PC-9 (cell line): ENCODE results near the gene FAM241B. TPM values are rescaled to one million over a fixed set of nuclear protein-coding genes. Genes with fewer than 3 reads are reported as not detected.

Source experiments
- BruUV-seq: library from RNA; stranded (reverse); fragments of 400-500 nt; replicated peaks from 2 replicates; lab custom pipeline; 2021; lab: Mats Ljungman, UMichigan
- CTCF ChIA-PET: fragments of 300-600 bp; sonication (Branson Sonifier 250); formaldehyde crosslinking; loops from one replicate; lab custom pipeline; 2022; ENCODE audit warnings: antibody characterized with exemption; lab: Charles Lee
- POLR2A ChIA-PET: fragments of 300-600 bp; sonication (Branson Sonifier 250); formaldehyde crosslinking; loops from one replicate; lab custom pipeline; 2022; ENCODE audit warnings: antibody characterized with exemption; ENCODE audit not compliant: unreplicated experiment; lab: Charles Lee
- DNase-seq, 2 experiments: peaks; one replicate each; pipeline versions ENCODE4 v3.0.0 to v3.0.0-alpha.2; 2015 to 2022; ENCODE audit warnings: mixed read lengths in 1 of 2
- H2AFZ ChIP-seq: fragments of 200-600 bp; sonication (generic); 2 replicates; pipeline ENCODE4 v1.8.1; 2017; ENCODE audit warnings: antibody characterized with exemption
- H3F3A ChIP-seq: fragments of 200-600 bp; sonication (generic); 2 replicates; pipeline ENCODE4 v1.8.1; 2017; ENCODE audit warnings: antibody characterized with exemption, mild to moderate bottlenecking, low read depth; ENCODE audit not compliant: insufficient read depth
- H3K27ac ChIP-seq: fragments of 200-600 bp; sonication (generic); 2 replicates; pipeline ENCODE4 v1.6.1; 2016; ENCODE audit warnings: mixed run types
- H3K27me3 ChIP-seq: fragments of 200-600 bp; sonication (generic); 2 replicates; pipeline ENCODE4 v1.6.1; 2016; ENCODE audit warnings: low read depth, mixed run types; ENCODE audit not compliant: insufficient read depth
- H3K36me3 ChIP-seq: fragments of 200-600 bp; sonication (generic); 2 replicates; pipeline ENCODE4 v1.6.1; 2016; ENCODE audit warnings: low read depth, mixed run types
- H3K4me1 ChIP-seq: fragments of 200-600 bp; sonication (generic); replicated peaks from 2 replicates; pipeline ENCODE4 v1.6.1; 2016; ENCODE audit warnings: mixed run types; ENCODE audit not compliant: insufficient read depth
- H3K4me2 ChIP-seq: fragments of 200-600 bp; sonication (generic); 2 replicates; pipeline ENCODE4 v1.6.1; 2017; ENCODE audit warnings: mixed run types
- H3K4me3 ChIP-seq: fragments of 200-600 bp; sonication (generic); 2 replicates; pipeline ENCODE4 v1.6.1; 2016; ENCODE audit warnings: mixed run types
- H3K79me2 ChIP-seq: fragments of 200-600 bp; sonication (generic); 2 replicates; pipeline ENCODE4 v1.6.1; 2017; ENCODE audit warnings: low read depth, mixed run types
- H3K9me2 ChIP-seq: fragments of 200-600 bp; sonication (generic); 2 replicates; pipeline ENCODE4 v1.8.1; 2017; ENCODE audit warnings: mild to moderate bottlenecking; ENCODE audit not compliant: insufficient read depth
- H3K9me3 ChIP-seq: fragments of 200-600 bp; sonication (generic); 2 replicates; pipeline ENCODE4 v1.8.1; 2016; ENCODE audit warnings: low read depth; ENCODE audit not compliant: insufficient read depth
- H4K20me1 ChIP-seq: fragments of 200-600 bp; sonication (generic); 2 replicates; pipeline ENCODE4 v1.8.1; 2017; ENCODE audit not compliant: insufficient read depth
- CTCF ChIP-seq: fragments of 200-600 bp; sonication (generic); conservative IDR thresholded peaks from 2 replicates; pipeline ENCODE4 v1.6.1; 2017; ENCODE audit warnings: mixed run types, antibody characterized with exemption, mild to moderate bottlenecking, moderate library complexity
- EZH2 ChIP-seq: fragments of 200-600 bp; sonication (generic); IDR thresholded peaks from 2 replicates; pipeline ENCODE4 v1.8.0; 2017; ENCODE audit warnings: antibody characterized with exemption, low read depth
- intact Hi-C: fragments of 100-400 bp; cut with micrococcal nuclease; formaldehyde crosslinking; loops from one replicate; pipeline ENCODE4 v1.10.0; 2022; ENCODE audit not compliant: unreplicated experiment
- total RNA-seq: library from RNA; stranded (reverse); gene quantifications from 2 replicates; pipeline ENCODE4 v1.2.3, GENCODE V29; 2021

Gene FAM241B
- total RNA-seq, 1 experiment from 2014 or later, result 10.7 TPM

GRCh38 chr10:69682955-69683474 is 53.0 kb downstream of the FAM241B start:
- H3K36me3 ChIP-seq, result no peaks in the 10 kb centered on the region
- H3F3A ChIP-seq, result no peaks in the 10 kb centered on the region
- intact Hi-C loops, result no loop called here
- H3K9me3 ChIP-seq, result no peaks in the 10 kb centered on the region
- no peak overlapping the region for H3K4me3 ChIP-seq
- H3K4me1 ChIP-seq, result no peaks in the 10 kb centered on the region
- DNase-seq, result no peak
- TF ChIP-seq CTCF (no peak), EZH2 (no peak)
- H3K79me2 ChIP-seq, result no peaks in the 10 kb centered on the region
- 0 out of 2 replicates have a peak, but pooled peaks cover 3% of the 10 kb centered on the region for H4K20me1 ChIP-seq
- POLR2A ChIA-PET, result no interaction called here
- no TSS peak for BruUV-seq
- H3K4me2 ChIP-seq, result no peak overlapping the region
- no peak overlapping the region for H3K27ac ChIP-seq
- H2AFZ ChIP-seq, result no peak overlapping the region
- no peaks in the 10 kb centered on the region for H3K9me2 ChIP-seq
- CTCF ChIA-PET, result no interaction called here
- peaks cover 95% of the 10 kb centered on the region for H3K27me3 ChIP-seq

Other genes with a start within 250 kb of the FAM241B start
- gene TACR2, start 213.3 kb upstream of the FAM241B start, total RNA-seq, result 0.23 TPM in 1 of 2 replicates, not detected in the other
- gene TSPAN15, start 178.8 kb upstream of the FAM241B start, total RNA-seq, result 97.0 and 108 TPM in 2 replicates
- not detected in 2 replicates for gene NEUROG3, start 56.8 kb upstream of the FAM241B start, total RNA-seq
- gene COL13A1, start 171.7 kb downstream of the FAM241B start, total RNA-seq, result 0.73 and 1.6 TPM in 2 replicates